ENCODE measurements around the gene SCP2. TPM values are rescaled to one million over a fixed set of nuclear protein-coding genes. Genes with fewer than 3 reads are reported as not detected.

Gene SCP2, protein sequence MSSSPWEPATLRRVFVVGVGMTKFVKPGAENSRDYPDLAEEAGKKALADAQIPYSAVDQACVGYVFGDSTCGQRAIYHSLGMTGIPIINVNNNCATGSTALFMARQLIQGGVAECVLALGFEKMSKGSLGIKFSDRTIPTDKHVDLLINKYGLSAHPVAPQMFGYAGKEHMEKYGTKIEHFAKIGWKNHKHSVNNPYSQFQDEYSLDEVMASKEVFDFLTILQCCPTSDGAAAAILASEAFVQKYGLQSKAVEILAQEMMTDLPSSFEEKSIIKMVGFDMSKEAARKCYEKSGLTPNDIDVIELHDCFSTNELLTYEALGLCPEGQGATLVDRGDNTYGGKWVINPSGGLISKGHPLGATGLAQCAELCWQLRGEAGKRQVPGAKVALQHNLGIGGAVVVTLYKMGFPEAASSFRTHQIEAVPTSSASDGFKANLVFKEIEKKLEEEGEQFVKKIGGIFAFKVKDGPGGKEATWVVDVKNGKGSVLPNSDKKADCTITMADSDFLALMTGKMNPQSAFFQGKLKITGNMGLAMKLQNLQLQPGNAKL
- total RNA-seq: 39.1 TPM

DNA sequence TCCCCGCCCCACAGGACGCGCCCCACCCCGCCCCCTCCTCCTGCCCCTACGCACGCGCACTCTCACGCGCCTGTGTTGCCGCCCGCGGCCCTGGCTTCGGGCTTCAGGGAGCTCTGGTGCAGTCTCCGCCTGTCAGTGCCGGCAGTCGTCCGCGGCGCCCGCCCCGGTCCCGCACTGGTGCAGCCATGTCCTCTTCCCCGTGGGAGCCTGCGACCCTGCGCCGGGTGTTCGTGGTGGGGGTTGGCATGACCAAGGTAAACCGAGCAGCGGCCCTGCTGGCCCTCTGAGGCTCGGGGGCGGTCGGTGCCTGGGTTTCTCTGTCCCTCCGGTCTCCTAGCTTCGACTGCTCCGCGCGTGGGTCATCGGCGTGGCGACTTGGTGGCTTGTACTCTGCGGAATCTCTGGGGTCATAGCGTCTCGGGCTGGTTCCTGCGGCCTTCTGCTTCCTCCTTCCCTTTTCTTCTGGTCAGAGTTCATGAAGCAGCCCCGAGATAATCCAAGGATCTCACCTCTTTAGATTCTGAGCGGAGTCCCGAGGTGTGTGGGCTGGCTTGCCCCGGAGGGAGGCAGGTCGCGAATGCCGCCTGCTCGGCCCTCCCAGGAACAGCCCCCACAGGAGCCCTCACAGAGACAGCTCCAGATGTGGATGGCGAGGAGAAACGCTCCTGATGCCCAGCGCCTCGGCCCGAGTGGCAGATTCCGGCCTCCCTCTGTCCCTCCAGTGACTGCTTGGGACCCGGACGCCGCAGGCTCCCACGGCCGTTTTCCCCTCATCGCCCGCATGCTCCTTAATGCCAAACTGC, at the start of gene SCP2:
Gene SCP2 (plus strand): TSS at position 65 of the 803 bp plus-strand sequence. CDS start 121 bp downstream, at position 186.
- peaks cover 21 to 25% (median 21%) of the 10 kb centered on the region in 3 donors for H3K4me1 ChIP-seq (ENCODE audit: control insufficient read depth in 3 of 3, insufficient read depth in 3 of 3, low read length in 3 of 3)
- H3K4me3 ChIP-seq (ENCODE audit: low read length in 3 of 3): peak within 1 kb of the TSS; percentile 88 to 94 (median 94)
- H3K27ac ChIP-seq (ENCODE audit: low read depth, low read length): peak within 1 kb of the TSS; percentile 79

DNA sequence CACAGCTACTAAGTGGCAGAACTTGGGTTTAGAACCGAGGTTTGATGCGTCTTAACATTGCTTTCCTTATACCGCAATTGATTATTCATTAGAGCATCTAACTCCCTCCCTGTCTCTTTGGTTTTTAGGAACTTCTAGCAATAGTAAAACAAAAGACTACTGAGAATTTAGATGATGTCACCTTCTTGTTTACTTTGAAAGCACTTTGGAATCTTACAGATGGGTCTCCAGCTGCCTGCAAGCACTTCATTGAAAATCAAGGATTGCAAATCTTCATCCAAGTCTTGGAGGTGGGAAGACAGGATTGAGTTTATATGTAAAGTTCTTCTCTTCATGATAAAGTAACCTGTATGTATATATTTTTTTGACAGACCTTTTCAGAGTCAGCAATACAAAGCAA, 49.5 kb upstream of the SCP2 start:
- Histone ChIP-seq H3K36me3 (ENCODE audit: control insufficient read depth in 3 of 3, insufficient read depth in 3 of 3, low read length in 3 of 3) (no peaks in the 10 kb centered on the region), H3K9me3 (ENCODE audit: control insufficient read depth in 3 of 3, low read length in 3 of 3) (no peaks in the 10 kb centered on the region)

More for the DNA sequence above, at the start of gene SCP2:
- Histone ChIP-seq H3K9me3 (ENCODE audit: control insufficient read depth in 3 of 3, low read length in 3 of 3) (no peaks in the 10 kb centered on the region), H3K9ac (ENCODE audit: low read depth in 1 of 3, low read length in 3 of 3) (peak within 1 kb of the TSS; percentile 94 to 98 (median 96)), H3K36me3 (ENCODE audit: control insufficient read depth in 3 of 3, insufficient read depth in 3 of 3, low read length in 3 of 3) (peaks cover 0 to 3% (median 0%) of the 10 kb centered on the region in 3 donors), H3K27me3 (ENCODE audit: control insufficient read depth in 3 of 3, insufficient read depth in 3 of 3, low read length in 3 of 3) (no peaks in the 10 kb centered on the region)

DNA sequence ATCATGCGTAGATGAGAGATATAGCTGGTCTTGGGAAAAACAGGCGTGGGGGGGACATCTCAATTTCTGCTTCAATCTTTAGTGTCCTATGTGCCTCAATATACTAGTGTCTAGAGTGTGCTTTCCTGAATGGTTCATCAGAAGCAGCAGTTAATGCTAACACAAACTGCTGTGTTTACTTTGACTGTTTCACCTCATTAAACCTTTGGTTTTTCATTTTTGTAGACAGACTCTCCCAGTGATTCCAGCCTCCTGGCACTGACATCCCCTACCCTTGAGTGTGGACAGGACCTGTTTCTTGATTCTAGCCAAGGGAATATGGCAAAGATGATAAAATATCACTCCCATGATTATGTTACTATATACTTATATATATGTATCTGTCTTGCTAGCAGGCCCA, 46.9 kb upstream of the SCP2 start:
- no peak overlapping the region for H3K9ac ChIP-seq (ENCODE audit: low read depth in 1 of 3, low read length in 3 of 3)
- H3K36me3 ChIP-seq (ENCODE audit: control insufficient read depth in 3 of 3, insufficient read depth in 3 of 3, low read length in 3 of 3): no peaks in the 10 kb centered on the region
- H3K4me1 ChIP-seq (ENCODE audit: control insufficient read depth in 3 of 3, insufficient read depth in 3 of 3, low read length in 3 of 3): no peaks in the 10 kb centered on the region
- no peaks in the 10 kb centered on the region for H3K27me3 ChIP-seq (ENCODE audit: control insufficient read depth in 3 of 3, insufficient read depth in 3 of 3, low read length in 3 of 3)
- H3K4me3 ChIP-seq (ENCODE audit: low read length in 3 of 3): no peak overlapping the region
- H3K9me3 ChIP-seq (ENCODE audit: control insufficient read depth in 3 of 3, low read length in 3 of 3): no peaks in the 10 kb centered on the region
- no peak overlapping the region for H3K27ac ChIP-seq (ENCODE audit: low read depth, low read length)

More for the DNA sequence above, 49.5 kb upstream of the SCP2 start:
- Histone ChIP-seq H3K27me3 (ENCODE audit: control insufficient read depth in 3 of 3, insufficient read depth in 3 of 3, low read length in 3 of 3) (no peaks in the 10 kb centered on the region), H3K27ac (ENCODE audit: low read depth, low read length) (no peak overlapping the region), H3K4me3 (ENCODE audit: low read length in 3 of 3) (no peak overlapping the region), H3K4me1 (ENCODE audit: control insufficient read depth in 3 of 3, insufficient read depth in 3 of 3, low read length in 3 of 3) (no peaks in the 10 kb centered on the region), H3K9ac (ENCODE audit: low read depth in 1 of 3, low read length in 3 of 3) (no peak overlapping the region)

DNA sequence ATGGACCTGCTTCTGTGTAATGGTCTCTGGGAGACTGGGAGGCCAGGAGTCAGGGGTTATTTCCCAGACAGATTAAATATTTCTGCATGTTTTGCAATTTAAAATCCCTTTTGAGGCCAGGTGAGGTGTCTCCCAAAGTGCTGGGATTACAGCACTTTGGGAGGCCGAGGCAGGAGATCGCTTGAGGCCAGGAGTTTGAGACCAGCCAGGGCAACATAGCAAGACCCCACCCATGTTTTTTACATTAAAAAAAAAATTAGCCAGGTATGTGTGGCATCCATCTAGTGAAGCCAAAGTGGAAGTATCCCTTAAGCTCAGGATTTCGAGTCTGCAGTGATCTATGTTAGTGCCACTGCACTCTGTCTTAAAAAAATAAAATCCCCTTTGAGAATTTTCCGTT, 39.6 kb upstream of the SCP2 start:
- H3K27ac ChIP-seq (ENCODE audit: low read depth, low read length): no peak overlapping the region
- H3K9ac ChIP-seq (ENCODE audit: low read depth in 1 of 3, low read length in 3 of 3): no peak overlapping the region
- H3K4me3 ChIP-seq (ENCODE audit: low read length in 3 of 3): no peak overlapping the region
- H3K4me1 ChIP-seq (ENCODE audit: control insufficient read depth in 3 of 3, insufficient read depth in 3 of 3, low read length in 3 of 3): no peaks in the 10 kb centered on the region
- H3K36me3 ChIP-seq (ENCODE audit: control insufficient read depth in 3 of 3, insufficient read depth in 3 of 3, low read length in 3 of 3): no peaks in the 10 kb centered on the region
- no peaks in the 10 kb centered on the region for H3K27me3 ChIP-seq (ENCODE audit: control insufficient read depth in 3 of 3, insufficient read depth in 3 of 3, low read length in 3 of 3)
- H3K9me3 ChIP-seq (ENCODE audit: control insufficient read depth in 3 of 3, low read length in 3 of 3): no peaks in the 10 kb centered on the region

DNA sequence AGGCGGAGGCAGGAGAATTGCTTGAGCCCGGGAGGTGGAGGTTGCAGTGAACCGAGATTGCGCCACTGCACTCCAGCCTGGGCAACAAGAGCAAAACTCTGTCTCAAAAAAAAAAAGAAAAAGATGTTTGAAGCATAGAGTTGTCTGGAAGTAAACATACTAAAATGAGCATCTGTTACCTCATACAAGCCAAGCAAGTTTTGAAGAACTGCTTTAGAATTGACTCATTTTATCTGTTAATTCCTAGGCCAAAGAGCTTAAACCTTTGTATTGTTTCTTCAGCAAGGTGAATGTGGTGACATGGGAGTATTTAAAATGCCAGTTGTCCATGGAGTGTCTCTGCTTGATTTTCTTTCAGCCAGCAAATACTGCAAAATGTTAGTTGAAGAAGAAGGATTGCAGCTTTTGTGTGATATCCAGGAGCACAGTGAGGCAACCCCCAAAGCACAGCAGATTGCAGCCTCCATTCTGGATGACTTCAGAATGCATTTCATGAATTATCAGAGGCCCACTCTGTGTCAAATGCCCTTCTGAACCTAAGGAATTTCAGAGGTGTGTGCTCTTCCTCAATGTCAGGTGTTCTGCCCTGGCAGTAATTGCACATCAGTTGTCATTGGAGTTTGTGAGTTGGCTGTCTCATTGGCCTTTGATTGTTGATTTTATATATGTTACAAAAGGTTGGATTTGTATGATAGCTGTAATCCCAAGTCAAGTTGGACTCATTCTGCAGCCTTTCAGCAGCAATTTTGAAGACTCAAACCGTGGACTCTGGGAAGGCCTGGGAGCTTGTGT, 34.5 kb upstream of the SCP2 start:
- no peaks in the 10 kb centered on the region for H3K27me3 ChIP-seq (ENCODE audit: control insufficient read depth in 3 of 3, insufficient read depth in 3 of 3, low read length in 3 of 3)
- peaks cover 12 to 15% (median 14%) of the 10 kb centered on the region in 3 donors for H3K36me3 ChIP-seq (ENCODE audit: control insufficient read depth in 3 of 3, insufficient read depth in 3 of 3, low read length in 3 of 3)
- H3K27ac ChIP-seq (ENCODE audit: low read depth, low read length): no peak overlapping the region
- H3K9me3 ChIP-seq (ENCODE audit: control insufficient read depth in 3 of 3, low read length in 3 of 3): no peaks in the 10 kb centered on the region
- no peak overlapping the region for H3K4me3 ChIP-seq (ENCODE audit: low read length in 3 of 3)
- no peaks in the 10 kb centered on the region for H3K4me1 ChIP-seq (ENCODE audit: control insufficient read depth in 3 of 3, insufficient read depth in 3 of 3, low read length in 3 of 3)
- H3K9ac ChIP-seq (ENCODE audit: low read depth in 1 of 3, low read length in 3 of 3): no peak overlapping the region

DNA sequence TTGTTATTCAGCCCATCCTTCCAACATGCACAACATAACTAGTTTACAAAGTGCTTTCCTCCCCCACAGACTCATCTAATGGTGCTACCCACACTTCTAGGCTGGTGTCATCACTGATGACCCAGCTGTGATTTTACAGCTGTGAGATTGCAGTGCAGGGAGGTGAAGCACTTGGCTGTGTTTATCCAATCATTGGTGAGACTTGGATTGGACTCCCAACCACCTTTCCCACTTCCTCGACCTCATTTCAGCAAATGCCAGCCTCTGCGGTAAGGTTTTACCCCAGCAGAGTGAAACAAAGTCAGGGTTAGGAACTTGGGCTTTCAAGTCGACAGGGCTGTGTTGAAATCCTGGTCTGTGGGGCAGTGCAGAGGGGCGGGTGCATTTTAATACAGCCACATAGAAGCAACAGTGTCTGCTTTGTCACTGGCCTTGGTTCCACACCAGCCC, 27.6 kb upstream of the SCP2 start:
- Histone ChIP-seq H3K4me1 (ENCODE audit: control insufficient read depth in 3 of 3, insufficient read depth in 3 of 3, low read length in 3 of 3) (peaks cover 1 to 3% (median 2%) of the 10 kb centered on the region in 3 donors), H3K4me3 (ENCODE audit: low read length in 3 of 3) (no peak overlapping the region), H3K36me3 (ENCODE audit: control insufficient read depth in 3 of 3, insufficient read depth in 3 of 3, low read length in 3 of 3) (peaks cover 16 to 22% (median 18%) of the 10 kb centered on the region in 3 donors), H3K27ac (ENCODE audit: low read depth, low read length) (no peak overlapping the region), H3K9me3 (ENCODE audit: control insufficient read depth in 3 of 3, low read length in 3 of 3) (no peaks in the 10 kb centered on the region), H3K9ac (ENCODE audit: low read depth in 1 of 3, low read length in 3 of 3) (no peak overlapping the region), H3K27me3 (ENCODE audit: control insufficient read depth in 3 of 3, insufficient read depth in 3 of 3, low read length in 3 of 3) (no peaks in the 10 kb centered on the region)

DNA sequence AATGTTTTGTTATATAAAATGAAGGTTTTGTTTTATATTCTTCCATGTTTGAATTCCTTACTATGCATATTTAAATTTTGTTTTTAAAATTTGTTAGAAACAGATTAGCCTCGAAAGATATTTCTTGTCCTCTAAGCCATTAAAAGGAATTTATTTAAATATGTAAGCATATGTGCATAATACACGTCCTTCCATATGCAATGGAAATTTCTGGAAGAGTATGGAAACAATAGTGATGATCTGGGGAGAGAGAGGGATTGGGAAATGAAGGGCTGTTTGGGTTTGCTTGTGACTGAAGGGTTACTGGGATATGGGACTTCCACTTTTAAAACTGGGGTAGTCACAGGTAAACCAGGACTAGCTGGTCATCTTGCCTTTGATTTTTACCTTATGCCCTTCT, 26.7 kb upstream of the SCP2 start:
- Histone ChIP-seq H3K9me3 (ENCODE audit: control insufficient read depth in 3 of 3, low read length in 3 of 3) (no peaks in the 10 kb centered on the region), H3K27me3 (ENCODE audit: control insufficient read depth in 3 of 3, insufficient read depth in 3 of 3, low read length in 3 of 3) (no peaks in the 10 kb centered on the region), H3K9ac (ENCODE audit: low read depth in 1 of 3, low read length in 3 of 3) (no peak overlapping the region), H3K4me3 (ENCODE audit: low read length in 3 of 3) (no peak overlapping the region), H3K4me1 (ENCODE audit: control insufficient read depth in 3 of 3, insufficient read depth in 3 of 3, low read length in 3 of 3) (peaks cover 9 to 11% (median 10%) of the 10 kb centered on the region in 3 donors), H3K36me3 (ENCODE audit: control insufficient read depth in 3 of 3, insufficient read depth in 3 of 3, low read length in 3 of 3) (peaks cover 13 to 17% (median 15%) of the 10 kb centered on the region in 3 donors), H3K27ac (ENCODE audit: low read depth, low read length) (no peak overlapping the region)

DNA sequence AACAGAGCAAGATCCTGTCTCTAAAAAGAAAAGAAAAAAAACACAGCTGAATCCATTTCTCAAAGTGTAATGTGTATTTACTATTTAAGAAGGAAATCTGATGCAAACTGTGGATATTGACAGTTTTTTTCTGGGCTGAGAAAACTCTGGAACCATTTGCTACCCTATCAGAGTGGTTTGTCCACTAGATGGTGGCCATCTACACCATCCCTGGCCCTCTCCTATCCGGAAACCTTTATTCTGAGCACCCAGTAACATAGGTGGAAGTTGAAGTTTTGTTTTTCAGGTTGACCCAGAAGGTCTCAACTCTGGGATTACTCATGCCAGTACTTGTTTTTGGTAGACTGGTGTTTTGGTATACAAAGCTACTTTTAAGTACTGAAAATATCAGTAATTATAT, 25.7 kb upstream of the SCP2 start:
- H3K27ac ChIP-seq (ENCODE audit: low read depth, low read length): no peak overlapping the region
- H3K9me3 ChIP-seq (ENCODE audit: control insufficient read depth in 3 of 3, low read length in 3 of 3): no peaks in the 10 kb centered on the region
- H3K27me3 ChIP-seq (ENCODE audit: control insufficient read depth in 3 of 3, insufficient read depth in 3 of 3, low read length in 3 of 3): no peaks in the 10 kb centered on the region
- no peak overlapping the region for H3K9ac ChIP-seq (ENCODE audit: low read depth in 1 of 3, low read length in 3 of 3)
- peaks cover 19 to 21% (median 20%) of the 10 kb centered on the region in 3 donors for H3K4me1 ChIP-seq (ENCODE audit: control insufficient read depth in 3 of 3, insufficient read depth in 3 of 3, low read length in 3 of 3)
- peaks cover 8 to 17% (median 12%) of the 10 kb centered on the region in 3 donors for H3K36me3 ChIP-seq (ENCODE audit: control insufficient read depth in 3 of 3, insufficient read depth in 3 of 3, low read length in 3 of 3)
- H3K4me3 ChIP-seq (ENCODE audit: low read length in 3 of 3): no peak overlapping the region

DNA sequence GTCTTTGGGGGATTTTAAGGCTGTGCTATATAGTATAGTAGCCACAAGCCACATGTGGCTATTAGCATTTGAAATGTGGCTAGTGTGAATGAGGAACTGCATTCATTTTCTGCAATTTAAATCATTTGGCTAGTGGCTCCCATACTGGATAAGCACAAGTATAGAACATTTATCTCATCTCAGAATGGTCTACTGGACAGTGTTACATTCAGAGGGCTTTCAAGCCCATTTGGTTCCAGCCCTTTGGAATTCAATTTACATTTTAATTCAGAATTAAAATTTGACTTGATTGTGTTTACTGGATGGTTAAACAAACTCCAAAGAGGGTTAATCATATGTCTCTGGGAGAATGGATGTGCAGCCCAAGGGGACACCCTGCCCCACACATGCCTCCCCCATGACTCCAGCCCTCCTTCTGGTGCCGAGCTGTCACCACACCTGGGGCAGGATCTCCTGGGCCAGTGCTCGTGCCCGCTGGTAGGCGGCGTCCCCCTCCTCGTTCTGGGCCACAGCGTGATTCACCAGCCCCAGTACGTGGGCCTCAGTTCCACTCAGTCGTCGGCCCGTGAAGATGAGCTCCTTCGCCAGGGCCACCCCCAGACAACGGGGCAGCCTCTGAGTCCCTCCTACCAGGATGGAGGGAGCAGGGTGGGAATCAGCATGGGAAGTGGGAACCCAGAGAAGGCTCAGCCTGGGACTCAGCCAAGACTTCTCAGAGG, 22.7 kb upstream of the SCP2 start:
- H3K4me3 ChIP-seq (ENCODE audit: low read length in 3 of 3): peak overlapping the region; percentile 13 to 60 (median 30)
- H3K4me1 ChIP-seq (ENCODE audit: control insufficient read depth in 3 of 3, insufficient read depth in 3 of 3, low read length in 3 of 3): peaks cover 21 to 26% (median 22%) of the 10 kb centered on the region in 3 donors
- H3K27ac ChIP-seq (ENCODE audit: low read depth, low read length): peak overlapping the region; percentile 89
- H3K9ac ChIP-seq (ENCODE audit: low read depth in 1 of 3, low read length in 3 of 3): peak overlapping the region in 2 of 3 donors; percentile 16 to 63
- H3K9me3 ChIP-seq (ENCODE audit: control insufficient read depth in 3 of 3, low read length in 3 of 3): no peaks in the 10 kb centered on the region
- peaks cover 0 to 5% (median 3%) of the 10 kb centered on the region in 3 donors for H3K36me3 ChIP-seq (ENCODE audit: control insufficient read depth in 3 of 3, insufficient read depth in 3 of 3, low read length in 3 of 3)
- H3K27me3 ChIP-seq (ENCODE audit: control insufficient read depth in 3 of 3, insufficient read depth in 3 of 3, low read length in 3 of 3): no peaks in the 10 kb centered on the region
